GM23338 (cell line): ENCODE data around the gene SCN7A. TPM values are rescaled to one million over a fixed set of nuclear protein-coding genes. Genes with fewer than 3 reads are reported as not detected.

ENCODE experiments used
- CREB1 ChIP-seq: fragments of 250-450 bp; sonication (Bioruptor Pico); IDR thresholded peaks from 2 replicates; pipeline ENCODE4 v1.5.0; 2020; ENCODE audit warnings: low read depth, mild to moderate bottlenecking, moderate library complexity
- ETS1 ChIP-seq: IDR thresholded peaks from 2 replicates; pipeline ENCODE4 v1.6.1; 2016; ENCODE audit warnings: antibody characterized with exemption
- EZH2 ChIP-seq: fragments of 200-600 bp; sonication (generic); IDR thresholded peaks from one replicate; pipeline ENCODE4 v1.8.0; 2017; ENCODE audit warnings: antibody characterized with exemption, mild to moderate bottlenecking, low read depth; ENCODE audit not compliant: unreplicated experiment
- NANOG ChIP-seq: IDR thresholded peaks from 2 replicates; pipeline ENCODE4 v1.6.1; 2016; ENCODE audit warnings: antibody characterized with exemption, borderline replicate concordance
- REST ChIP-seq: IDR thresholded peaks from one replicate; pipeline ENCODE4 v1.6.1; 2018; ENCODE audit warnings: antibody characterized with exemption; ENCODE audit not compliant: unreplicated experiment
- polyA plus RNA-seq: library from polyadenylated mRNA; unstranded; fragments of >200 nt; fragmentation: Nextera tagmentation; extraction: Ambion mirVana; gene quantifications from 2 replicates; pipeline ENCODE4 v1.2.1, GENCODE V29; 2016
- total RNA-seq: library from RNA; depleted of rRNA; stranded (reverse); fragments of >200 nt; shearing (Covaris generic); gene quantifications from 2 replicates; pipeline ENCODE4 v1.2.3, GENCODE V29; 2014; rRNA removed

SCN7A gene
- total and polyA plus RNA-seq, 2 experiments from 2014 or later = 0.10 to 0.42 TPM

GRCh38 chr2:166357068-166357949 lies 136.7 kb downstream of the SCN7A start (continued):
- no peak for TF ChIP-seq EZH2
- TF ChIP-seq ETS1 = no peak
- TF ChIP-seq NANOG = no peak
- no peak for TF ChIP-seq CREB1 (CRISPR knock-in tag)
- TF ChIP-seq REST = no peak

Other genes with a start within 250 kb of the SCN7A start
- 8.8 and 10.5 TPM in 2 replicates for gene SCN9A, start 118.3 kb downstream of the SCN7A start, total RNA-seq
- 8.1 and 9.5 TPM in 2 replicates for gene SCN9A, start 118.3 kb downstream of the SCN7A start, polyA plus RNA-seq